ENCODE results near the gene THAP8.
"Not testable (repeated sequence)": the region's sequence is repeated elsewhere in the genome, so short reads cannot be mapped to it uniquely, and the experiment has no call there.

The THAP8 gene, protein sequence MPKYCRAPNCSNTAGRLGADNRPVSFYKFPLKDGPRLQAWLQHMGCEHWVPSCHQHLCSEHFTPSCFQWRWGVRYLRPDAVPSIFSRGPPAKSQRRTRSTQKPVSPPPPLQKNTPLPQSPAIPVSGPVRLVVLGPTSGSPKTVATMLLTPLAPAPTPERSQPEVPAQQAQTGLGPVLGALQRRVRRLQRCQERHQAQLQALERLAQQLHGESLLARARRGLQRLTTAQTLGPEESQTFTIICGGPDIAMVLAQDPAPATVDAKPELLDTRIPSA

GRCh38 chr19:36054119-36054732 is at the start of gene THAP8:
Gene THAP8, minus strand, starts transcription at chr19:36054285. Its CDS starts 68 bp downstream, at chr19:36054217.
- peak; percentile 100 for DNase-seq

GRCh38 chr19:36103040-36103626 is 49.0 kb upstream of the THAP8 start:
- no peak for DNase-seq

- DNase-seq: no peak
Observed at GRCh38 chr19:36101550-36102327, 47.7 kb upstream of the THAP8 start.

DNA sequence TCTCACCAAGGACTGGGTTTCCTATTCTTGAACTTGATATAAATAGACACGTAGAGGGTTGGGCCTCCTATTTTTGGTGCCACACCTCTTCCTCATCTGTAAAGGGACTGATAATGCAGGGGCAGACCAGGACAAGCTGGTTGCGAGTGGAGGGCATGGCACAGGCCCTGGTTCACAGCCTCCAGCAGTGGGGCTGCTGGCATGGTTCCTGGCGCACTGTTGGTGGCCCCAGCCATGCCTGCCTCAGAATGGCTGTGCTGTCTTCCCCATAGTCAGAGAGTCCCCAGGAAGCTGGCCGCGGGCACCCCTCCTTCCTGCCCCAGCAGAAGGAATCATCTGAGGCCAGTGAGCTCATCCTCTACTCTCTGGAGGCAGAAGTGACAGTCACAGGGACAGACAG is 46.4 kb upstream of the THAP8 start:
- no peak for DNase-seq

DNA sequence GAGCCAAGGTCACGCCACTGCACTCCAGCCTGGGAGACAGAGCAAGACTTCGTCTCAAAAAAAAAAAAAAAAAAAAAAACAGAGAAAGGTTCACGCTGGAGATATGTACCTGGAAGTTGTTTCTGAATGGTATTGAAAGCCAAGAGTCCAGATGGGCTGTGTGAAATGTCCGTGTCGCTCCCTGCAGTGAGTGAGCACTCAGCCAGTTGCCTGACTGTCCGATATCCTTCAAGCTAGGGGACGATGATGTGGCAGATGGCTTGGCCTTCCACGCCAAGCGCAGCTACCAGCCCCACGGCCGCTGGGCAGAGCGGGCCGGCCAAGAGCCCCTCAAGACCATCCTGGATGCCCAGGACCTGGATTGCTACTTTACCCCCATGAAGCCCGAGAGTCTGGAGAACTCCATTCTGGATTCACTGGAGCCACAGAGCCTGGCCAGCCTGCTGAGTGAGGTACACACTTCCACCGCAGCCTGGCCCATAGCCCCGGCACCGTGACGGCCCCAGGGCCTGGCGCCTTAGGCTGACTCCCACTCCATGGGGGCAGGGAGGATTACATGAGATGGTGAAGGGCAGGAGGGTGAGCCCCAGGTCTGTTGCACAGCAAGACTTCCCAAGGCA is 45.2 kb upstream of the THAP8 start:
- DNase-seq: no peak

DNA sequence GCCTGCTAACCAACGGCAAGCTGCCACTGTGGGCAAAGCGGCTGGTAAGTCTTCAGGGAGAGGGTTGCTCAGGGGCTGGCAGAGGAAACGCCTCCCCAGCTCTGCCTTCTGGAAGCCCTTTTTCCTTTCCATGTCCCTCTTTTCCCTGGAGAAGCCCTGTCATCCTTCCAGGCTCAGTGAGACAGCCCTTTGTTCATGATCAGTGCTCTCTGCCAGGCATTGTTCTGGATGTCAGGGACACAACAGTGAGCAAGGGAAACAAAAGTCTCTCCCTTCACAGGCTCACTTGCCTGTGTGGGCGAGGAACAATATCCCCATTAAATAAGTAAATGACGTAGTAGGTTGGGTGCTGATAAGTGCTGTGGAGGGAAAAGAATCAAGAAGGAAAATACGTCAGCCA is 43.0 kb upstream of the THAP8 start:
- DNase-seq: no peak

GRCh38 chr19:36093687-36094086 is 39.6 kb upstream of the THAP8 start:
- no peak for DNase-seq

GRCh38 chr19:36093146-36093662 is 39.1 kb upstream of the THAP8 start:
- DNase-seq: no peak

DNA sequence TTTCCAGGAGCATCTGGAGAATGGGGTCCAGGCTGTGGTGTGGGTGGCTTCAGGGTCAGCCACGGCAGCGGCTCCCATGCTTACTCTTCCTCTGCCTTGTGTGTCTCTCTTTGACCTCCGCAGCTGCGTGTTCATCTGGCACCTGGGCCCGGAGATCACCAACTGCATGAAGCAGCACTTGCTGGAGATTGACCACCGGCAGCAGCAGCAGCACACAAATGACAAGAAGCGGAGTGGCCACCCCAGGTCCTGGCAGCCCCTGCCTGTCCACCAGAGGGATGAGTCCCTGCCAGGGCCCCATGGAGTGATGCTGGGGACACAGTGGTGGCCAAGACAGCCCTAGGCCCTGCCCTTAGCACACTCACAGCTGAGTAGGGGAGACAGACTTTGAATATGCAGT is 38.5 kb upstream of the THAP8 start:
- DNase-seq: no peak

DNA sequence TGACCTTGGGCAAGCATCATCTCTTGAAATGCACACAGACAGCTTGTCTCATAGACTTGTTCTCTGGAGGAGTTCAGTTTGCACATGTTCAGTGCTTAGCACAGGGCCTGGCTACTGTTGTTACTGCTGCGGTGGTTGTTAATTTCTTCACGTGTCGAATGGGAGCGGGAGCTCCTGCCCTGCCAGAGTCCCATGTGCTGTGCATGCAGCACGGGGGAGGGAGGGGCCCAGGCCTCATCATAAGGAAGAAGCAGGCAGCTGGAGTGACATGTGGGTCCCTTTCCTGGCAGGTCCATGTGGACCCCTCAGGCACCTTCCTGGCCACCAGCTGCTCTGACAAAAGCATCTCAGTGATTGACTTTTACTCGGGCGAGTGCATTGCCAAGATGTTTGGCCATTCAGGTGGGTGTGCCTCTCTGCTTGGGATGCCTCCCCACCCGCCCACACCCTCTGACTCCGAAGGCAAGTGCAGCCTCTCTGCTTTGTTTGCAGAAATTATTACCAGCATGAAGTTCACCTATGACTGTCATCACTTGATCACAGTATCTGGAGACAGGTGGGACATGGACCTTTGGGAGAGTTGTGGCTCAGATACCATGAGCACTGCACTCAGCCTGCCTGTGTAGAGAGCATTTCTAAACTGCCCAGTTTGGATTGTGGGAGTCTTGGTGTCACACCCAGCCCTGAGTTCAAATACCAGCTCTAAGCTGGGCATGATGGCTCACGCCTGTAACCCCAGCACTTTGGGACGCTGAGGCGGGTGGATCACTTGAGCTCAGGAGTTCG is 37.0 kb upstream of the THAP8 start:
- no peak for DNase-seq

GRCh38 chr19:36089847-36090246 is 35.8 kb upstream of the THAP8 start:
- no peak for DNase-seq

DNA sequence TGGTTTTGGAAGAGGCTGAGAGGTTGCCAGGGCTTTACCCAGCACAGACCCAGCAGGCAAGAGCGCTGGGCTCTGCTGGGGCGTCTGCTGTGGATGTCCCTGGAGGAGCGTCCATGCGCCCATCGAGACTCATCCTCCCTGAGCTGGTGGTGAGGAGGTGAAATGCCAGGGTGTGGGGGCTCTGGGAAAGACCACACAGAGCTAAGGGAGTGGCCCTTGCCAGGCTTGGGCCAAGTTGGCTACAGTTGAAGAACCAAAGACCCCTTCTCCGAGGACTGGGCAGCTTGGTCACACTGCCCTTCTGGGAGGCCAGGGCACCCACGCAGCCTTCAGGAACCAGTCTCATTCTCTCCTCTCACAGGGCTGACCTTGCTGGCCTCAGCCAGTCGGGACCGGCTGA is 32.2 kb upstream of the THAP8 start:
- no peak for DNase-seq

- DNase-seq: no peak
Observed at GRCh38 chr19:36084231-36085009, 30.3 kb upstream of the THAP8 start.

- DNase-seq: no peak
Observed at GRCh38 chr19:36082916-36083315, 28.8 kb upstream of the THAP8 start.

DNA sequence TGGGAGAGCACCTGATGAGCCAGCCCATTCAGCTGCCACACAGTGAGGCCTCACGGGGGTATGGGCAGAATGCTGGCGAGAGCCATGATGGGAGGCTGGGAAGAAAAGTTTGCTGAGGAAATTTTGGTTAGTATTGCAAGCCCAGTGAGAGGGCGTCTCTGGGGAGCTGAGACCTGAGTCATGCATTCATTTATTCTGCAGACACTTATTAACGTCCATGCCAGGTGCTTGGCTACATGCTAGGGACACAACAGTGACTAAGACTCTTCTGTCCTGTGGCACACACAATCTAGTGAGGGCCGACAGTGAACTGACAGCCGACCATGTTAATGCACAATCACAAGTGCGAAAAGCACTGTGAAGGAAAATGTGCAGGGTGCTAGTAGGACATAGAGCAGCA is 27.8 kb upstream of the THAP8 start:
- DNase-seq: no peak

- DNase-seq: no peak
Observed at GRCh38 chr19:36081385-36081784, 27.3 kb upstream of the THAP8 start.

- no peak for DNase-seq
Observed at GRCh38 chr19:36079389-36079945, 25.4 kb upstream of the THAP8 start.

GRCh38 chr19:36073121-36073876 is 19.2 kb upstream of the THAP8 start:
- DNase-seq: no peak

- DNase-seq: no peak
Observed at GRCh38 chr19:36072081-36072480, 18.0 kb upstream of the THAP8 start.

- DNase-seq: not testable (repeated sequence)
Observed at GRCh38 chr19:36068810-36069499, 14.9 kb upstream of the THAP8 start.

Data from activated gamma-delta T cell treated with Interleukin-2 at 50 U/mL for 16 hours (primary cell).